GM21717 (cell line): ENCODE results near the gene UBE2S.
"Not testable (repeated sequence)": the region's sequence is repeated elsewhere in the genome, so short reads cannot be mapped to it uniquely, and the experiment has no call there.

Experiments used
- ATAC-seq: cut with Tn5 transposase; IDR thresholded peaks from one replicate; pipeline ENCODE4 v1.9.1; 2021; ENCODE audit warnings: mild to moderate bottlenecking, moderate library complexity; ENCODE audit not compliant: unreplicated experiment

UBE2S gene

GRCh38 chr19:55440411-55441105, 33.0 kb upstream of the UBE2S start:
- ATAC-seq: no peak

- ATAC-seq: no peak
Observed at GRCh38 chr19:55439052-55439451, 31.5 kb upstream of the UBE2S start.

GRCh38 chr19:55437410-55437809, 29.8 kb upstream of the UBE2S start:
- no peak for ATAC-seq

GRCh38 chr19:55436847-55437246, 29.3 kb upstream of the UBE2S start:
- ATAC-seq: no peak

GRCh38 chr19:55435020-55435419, 27.4 kb upstream of the UBE2S start:
- ATAC-seq: no peak

GRCh38 chr19:55434356-55434919, 26.9 kb upstream of the UBE2S start:
- no peak for ATAC-seq

GRCh38 chr19:55433292-55433691, 25.7 kb upstream of the UBE2S start:
- no peak for ATAC-seq

- no peak for ATAC-seq
Observed at GRCh38 chr19:55432241-55432959, 24.8 kb upstream of the UBE2S start.

- ATAC-seq: no peak
Observed at GRCh38 chr19:55431183-55431582, 23.6 kb upstream of the UBE2S start.

GRCh38 chr19:55426042-55426441, 18.5 kb upstream of the UBE2S start:
- ATAC-seq: no peak

GRCh38 chr19:55424518-55424917, 16.9 kb upstream of the UBE2S start:
- ATAC-seq: no peak

GRCh38 chr19:55423225-55424005, 15.8 kb upstream of the UBE2S start:
- ATAC-seq: no peak

- ATAC-seq: not testable (repeated sequence)
Observed at GRCh38 chr19:55421281-55421680, 13.7 kb upstream of the UBE2S start.

GRCh38 chr19:55419624-55420236, 12.1 kb upstream of the UBE2S start:
- ATAC-seq: no peak

GRCh38 chr19:55419103-55419502, 11.5 kb upstream of the UBE2S start:
- no peak for ATAC-seq

- ATAC-seq: no peak
Observed at GRCh38 chr19:55418185-55418584, 10.6 kb upstream of the UBE2S start.

- ATAC-seq: no peak
Observed at GRCh38 chr19:55410168-55410567, 2.6 kb upstream of the UBE2S start.

- ATAC-seq: not testable (repeated sequence)
Observed at GRCh38 chr19:55409179-55409578, 1.6 kb upstream of the UBE2S start.

- no peak for ATAC-seq
Observed at GRCh38 chr19:55408533-55408872, 915 bp upstream of the UBE2S start.

- ATAC-seq: peak; percentile 80
Observed at GRCh38 chr19:55407800-55408532, 378 bp upstream of the UBE2S start.
